Mucosa of stomach (tissue), 1 donor: ENCODE results near the gene NSUN3.
"Not testable (repeated sequence)": the region's sequence is repeated elsewhere in the genome, so short reads cannot be mapped to it uniquely, and the experiment has no call there.

Experiments
- H3K27me3 ChIP-seq: one replicate; pipeline ENCODE4 v1.7.0; 2013; ENCODE audit warnings: mild to moderate bottlenecking, low read length; ENCODE audit not compliant: control insufficient read depth, insufficient read depth
- H3K36me3 ChIP-seq: one replicate; pipeline ENCODE4 v1.7.0; 2013; ENCODE audit warnings: low read length; ENCODE audit not compliant: control insufficient read depth, insufficient read depth
- H3K4me1 ChIP-seq: one replicate; pipeline ENCODE4 v1.7.0; 2013; ENCODE audit warnings: mild to moderate bottlenecking, low read length; ENCODE audit not compliant: control insufficient read depth, insufficient read depth
- H3K4me3 ChIP-seq: one replicate; pipeline ENCODE4 v1.7.0; 2013; ENCODE audit warnings: low read length
- H3K9ac ChIP-seq: one replicate; pipeline ENCODE4 v1.7.0; 2013; ENCODE audit warnings: mild to moderate bottlenecking, low read length, moderate library complexity
- H3K9me3 ChIP-seq: one replicate; pipeline ENCODE4 v1.7.0; 2013; ENCODE audit warnings: mild to moderate bottlenecking, low read length, moderate library complexity; ENCODE audit not compliant: control insufficient read depth
- donor health status: Pancreatic carcinoma.

The NSUN3 gene

GRCh38 chr3:94062513-94063404 is at the start of gene NSUN3, which contains the start of gene DHFR2:
NSUN3 (plus strand) TSS chr3:94063061; CDS start chr3:94063127, 66 bp downstream.
DHFR2 (minus strand) TSS chr3:94062916; CDS start chr3:94061511, 1,405 bp downstream.
- Histone ChIP-seq H3K36me3 (no peaks in the 10 kb centered on the region), H3K4me3 (peak within 1 kb of the TSS; percentile 77), H3K9ac (peak within 1 kb of the TSS; percentile 95), H3K9me3 (no peaks in the 10 kb centered on the region), H3K4me1 (peaks cover 28% of the 10 kb centered on the region), H3K27me3 (no peaks in the 10 kb centered on the region)

GRCh38 chr3:94015025-94015424 is 47.8 kb upstream of the NSUN3 start:
- no peak overlapping the region for H3K4me3 ChIP-seq
- H3K27me3 ChIP-seq, result no peaks in the 10 kb centered on the region
- H3K9ac ChIP-seq, result no peak overlapping the region
- no peaks in the 10 kb centered on the region for H3K36me3 ChIP-seq
- no peaks in the 10 kb centered on the region for H3K4me1 ChIP-seq
- no peaks in the 10 kb centered on the region for H3K9me3 ChIP-seq

GRCh38 chr3:94019659-94020058 is 43.2 kb upstream of the NSUN3 start:
- no peaks in the 10 kb centered on the region for H3K36me3 ChIP-seq
- H3K4me3 ChIP-seq, result no peak overlapping the region
- H3K27me3 ChIP-seq, result no peaks in the 10 kb centered on the region
- H3K9me3 ChIP-seq, result no peaks in the 10 kb centered on the region
- peaks cover 3% of the 10 kb centered on the region for H3K4me1 ChIP-seq
- H3K9ac ChIP-seq, result no peak overlapping the region

- Histone ChIP-seq H3K4me3 (no peak overlapping the region), H3K9me3 (no peaks in the 10 kb centered on the region), H3K4me1 (peaks cover 4% of the 10 kb centered on the region), H3K36me3 (no peaks in the 10 kb centered on the region), H3K27me3 (no peaks in the 10 kb centered on the region), H3K9ac (no peak overlapping the region)
Observed at GRCh38 chr3:94020293-94020692, 42.6 kb upstream of the NSUN3 start.

DNA sequence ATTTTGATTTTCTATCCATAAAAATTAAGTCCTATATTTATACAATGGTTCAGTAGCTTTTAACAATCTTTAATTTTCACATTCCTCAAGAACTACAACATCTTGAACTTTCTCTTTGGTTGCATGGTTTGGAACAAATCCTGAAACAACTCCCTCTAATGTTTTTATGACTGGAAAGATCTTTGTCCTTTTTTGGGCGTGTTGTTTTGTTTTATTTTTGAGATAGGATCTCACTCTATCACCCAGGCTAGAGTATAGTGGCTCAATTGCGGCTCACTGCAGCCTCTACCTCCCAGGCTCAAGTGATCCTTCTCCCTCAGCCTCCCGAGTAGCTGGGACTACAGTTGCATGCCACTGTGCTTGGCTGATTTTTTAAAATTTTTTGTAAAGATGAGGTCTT is 38.5 kb upstream of the NSUN3 start:
- no peak overlapping the region for H3K4me3 ChIP-seq
- H3K9me3 ChIP-seq, result no peaks in the 10 kb centered on the region
- H3K4me1 ChIP-seq, result peaks cover 8% of the 10 kb centered on the region
- no peaks in the 10 kb centered on the region for H3K36me3 ChIP-seq
- H3K9ac ChIP-seq, result no peak overlapping the region
- no peaks in the 10 kb centered on the region for H3K27me3 ChIP-seq

- peaks cover 8% of the 10 kb centered on the region for H3K4me1 ChIP-seq
- H3K4me3 ChIP-seq, result peak overlapping the region; percentile 8
Observed at GRCh38 chr3:94026623-94027022, 36.2 kb upstream of the NSUN3 start.

GRCh38 chr3:94028093-94028837 is 34.6 kb upstream of the NSUN3 start, which contains the start of gene STX19:
STX19 (minus strand) TSS chr3:94028597; CDS start chr3:94015269, 13,328 bp downstream.
- peak within 1 kb of the TSS; percentile 81 for H3K9ac ChIP-seq
- no peaks in the 10 kb centered on the region for H3K9me3 ChIP-seq
- H3K4me3 ChIP-seq, result peak within 1 kb of the TSS; percentile 38
- peaks cover 8% of the 10 kb centered on the region for H3K4me1 ChIP-seq
- H3K36me3 ChIP-seq, result no peaks in the 10 kb centered on the region
- H3K27me3 ChIP-seq, result no peaks in the 10 kb centered on the region

More at GRCh38 chr3:94026623-94027022, 36.2 kb upstream of the NSUN3 start:
- Histone ChIP-seq H3K9ac (peak overlapping the region; percentile 64), H3K36me3 (no peaks in the 10 kb centered on the region), H3K9me3 (no peaks in the 10 kb centered on the region), H3K27me3 (no peaks in the 10 kb centered on the region)

- H3K36me3 ChIP-seq, result no peaks in the 10 kb centered on the region
- no peak overlapping the region for H3K4me3 ChIP-seq
- H3K9ac ChIP-seq, result no peak overlapping the region
- no peaks in the 10 kb centered on the region for H3K27me3 ChIP-seq
- H3K9me3 ChIP-seq, result no peaks in the 10 kb centered on the region
- no peaks in the 10 kb centered on the region for H3K4me1 ChIP-seq
Observed at GRCh38 chr3:94036909-94037507, 25.9 kb upstream of the NSUN3 start.

DNA sequence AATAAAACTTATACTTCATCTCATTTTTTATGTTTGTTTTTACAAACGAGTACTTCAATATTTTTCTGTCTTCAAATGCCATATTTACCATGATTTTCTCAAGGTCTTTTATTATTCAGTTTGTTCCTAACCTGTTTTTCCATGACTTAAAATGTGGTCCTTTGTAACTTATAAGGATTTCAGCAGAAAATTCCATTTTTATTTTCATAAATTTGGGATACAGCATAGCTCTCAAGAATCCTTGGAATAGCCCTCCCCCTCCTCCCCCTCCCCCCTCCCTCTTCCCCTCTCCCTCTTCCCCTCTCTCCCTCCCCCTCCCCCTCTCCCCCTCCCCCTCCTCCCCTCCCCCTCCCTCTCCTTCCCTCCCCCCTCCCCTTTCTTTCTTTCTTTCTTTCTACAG is 19.6 kb upstream of the NSUN3 start:
- no peaks in the 10 kb centered on the region for H3K27me3 ChIP-seq
- H3K4me1 ChIP-seq, result no peaks in the 10 kb centered on the region
- H3K4me3 ChIP-seq, result no peak overlapping the region
- no peaks in the 10 kb centered on the region for H3K9me3 ChIP-seq
- no peak overlapping the region for H3K9ac ChIP-seq
- H3K36me3 ChIP-seq, result no peaks in the 10 kb centered on the region

DNA sequence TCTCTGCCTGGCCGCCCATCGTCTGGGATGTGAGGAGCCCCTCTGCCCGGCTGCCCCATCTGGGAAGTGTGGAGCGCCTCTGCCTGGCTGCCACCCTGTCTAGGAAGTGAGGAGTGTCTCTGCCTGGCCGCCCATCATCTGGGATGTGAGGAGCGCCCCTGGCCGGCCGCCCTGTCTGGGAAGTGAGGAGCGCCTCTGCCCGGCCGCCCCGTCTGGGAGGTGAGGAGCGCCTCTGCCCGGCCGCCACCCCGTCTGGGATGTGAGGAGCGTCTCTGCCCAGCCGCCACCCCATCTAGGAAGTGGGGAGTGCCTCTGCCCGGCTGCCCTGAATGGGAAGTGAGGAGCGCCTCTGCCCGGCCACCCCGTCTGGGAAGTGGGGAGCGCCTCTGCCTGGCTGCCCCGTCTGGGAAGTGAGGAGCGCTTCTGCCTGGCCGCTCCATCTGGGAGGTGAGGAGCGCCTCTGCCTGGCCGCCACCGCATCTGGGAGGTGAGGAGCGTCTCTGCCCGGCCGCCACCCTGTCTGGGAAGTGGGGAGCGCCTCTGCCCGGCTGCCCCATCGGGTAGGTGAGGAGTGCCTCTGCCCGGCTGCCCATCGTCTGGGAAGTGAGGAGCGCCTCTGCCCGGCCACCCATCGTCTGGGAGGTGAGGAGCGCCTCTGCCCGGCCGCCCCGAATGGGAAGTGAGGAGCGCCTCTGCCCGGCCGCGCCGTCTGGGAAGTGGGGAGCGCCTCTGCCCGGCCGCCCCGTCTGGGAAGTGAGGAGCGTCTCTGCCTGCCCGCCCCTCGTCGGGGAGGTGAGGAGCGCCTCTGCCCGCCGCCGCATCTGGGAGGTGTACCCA is 18.5 kb upstream of the NSUN3 start:
- H3K36me3 ChIP-seq, H3K27me3 ChIP-seq, H3K9ac ChIP-seq, H3K4me1 ChIP-seq, H3K4me3 ChIP-seq, H3K9me3 ChIP-seq: not testable (repeated sequence)

DNA sequence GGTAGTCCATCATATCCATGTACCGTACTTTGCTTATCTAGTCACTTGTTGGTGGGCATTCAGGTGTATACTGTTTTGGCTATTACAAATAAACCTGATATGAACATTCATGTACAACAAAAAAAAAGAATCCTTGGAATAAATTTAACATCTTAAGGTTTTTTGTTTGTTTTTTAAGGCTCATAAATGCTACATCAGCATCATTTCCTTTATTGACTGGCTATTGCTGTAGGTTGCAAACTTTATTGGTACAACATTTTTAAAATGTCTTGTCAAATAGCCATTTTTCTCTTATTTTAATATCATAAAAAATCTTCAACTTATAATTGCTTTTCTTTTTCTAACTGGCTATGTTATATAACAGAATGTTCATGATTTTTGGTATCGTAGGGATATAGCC is 16.3 kb upstream of the NSUN3 start:
- Histone ChIP-seq H3K27me3 (no peaks in the 10 kb centered on the region), H3K4me3 (no peak overlapping the region), H3K9me3 (no peaks in the 10 kb centered on the region), H3K9ac (no peak overlapping the region), H3K4me1 (no peaks in the 10 kb centered on the region), H3K36me3 (no peaks in the 10 kb centered on the region)
